GM21515 (cell line): ENCODE measurements around the gene VPREB3.
A peak's percentile ranks its signal among the peaks of the same experiment; 100 is the strongest.

Experiments
- ATAC-seq: cut with Tn5 transposase; IDR thresholded peaks from one replicate; pipeline ENCODE4 v1.9.1; 2021; ENCODE audit not compliant: unreplicated experiment

VPREB3 gene

DNA sequence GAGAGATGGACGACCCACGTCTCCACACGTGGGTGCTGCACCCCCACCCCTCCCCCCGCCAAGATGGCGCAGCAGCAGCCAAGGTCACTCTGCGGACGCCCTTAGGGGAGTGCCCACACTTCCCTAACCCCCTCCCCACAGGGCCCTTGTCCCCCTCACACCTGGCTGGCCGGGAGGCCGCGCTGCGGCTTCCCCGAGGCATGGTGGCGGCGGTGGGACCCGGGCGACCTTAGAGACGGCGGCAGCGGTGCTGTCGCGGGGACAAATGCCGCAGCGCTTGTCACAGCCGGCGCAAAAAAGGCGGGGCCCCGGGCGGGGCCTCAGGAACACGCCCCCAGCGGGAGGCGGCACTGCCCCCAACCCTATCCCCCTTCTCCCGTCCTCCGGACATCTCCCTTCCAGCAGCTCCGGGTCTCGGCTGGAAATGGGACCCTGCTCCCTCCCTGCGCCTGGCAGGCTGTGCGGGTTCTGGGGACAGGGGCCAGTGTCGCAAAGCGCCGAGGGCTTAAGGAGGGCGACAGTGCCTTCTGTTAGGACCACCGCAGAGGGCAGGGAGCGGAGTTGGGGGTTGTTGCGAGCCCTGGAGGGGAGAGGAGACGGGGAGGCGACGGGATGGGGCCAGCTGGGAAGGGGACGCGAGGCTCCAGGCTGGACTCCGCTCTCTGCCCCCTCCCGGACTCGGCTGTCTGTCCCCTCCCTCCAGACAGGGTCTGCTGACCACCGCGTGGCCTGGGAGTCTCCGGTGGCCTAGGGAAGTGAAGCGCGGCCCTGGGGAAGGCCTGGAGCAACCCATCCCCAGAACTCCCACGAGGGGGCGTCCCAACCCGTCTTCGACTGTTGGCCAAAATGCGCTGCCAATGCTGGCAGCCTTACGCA is 13.7 kb upstream of the VPREB3 start, which contains the start of gene CHCHD10:
Gene CHCHD10, minus strand, starts transcription at position 300 of the 876 bp plus-strand sequence. Its CDS starts 98 bp downstream, at position 202.
- no peak for ATAC-seq

DNA sequence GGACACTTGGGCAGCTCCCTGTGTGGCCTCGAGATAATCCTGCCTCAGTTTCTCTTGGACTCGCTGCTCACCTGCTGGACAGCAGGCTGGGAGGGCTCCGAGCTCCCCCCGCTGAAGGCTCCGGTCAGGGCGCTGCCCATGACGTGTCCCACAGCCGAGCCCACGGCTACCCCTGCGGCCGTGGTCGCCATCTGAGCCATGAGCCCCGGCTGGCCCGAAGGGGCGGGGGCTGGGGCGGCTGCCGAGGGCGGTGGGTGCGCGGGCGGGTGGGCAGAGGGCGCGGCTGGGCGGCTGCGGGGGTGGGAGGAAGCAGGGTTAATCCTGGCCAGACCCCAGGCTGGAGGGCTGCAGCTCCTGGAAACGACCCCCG is 13.1 kb upstream of the VPREB3 start:
- ATAC-seq = no peak

GRCh38 chr22:23764899-23765881 is 11.0 kb upstream of the VPREB3 start:
- no peak for ATAC-seq

GRCh38 chr22:23763954-23764353 is 9.7 kb upstream of the VPREB3 start:
- ATAC-seq = no peak

DNA sequence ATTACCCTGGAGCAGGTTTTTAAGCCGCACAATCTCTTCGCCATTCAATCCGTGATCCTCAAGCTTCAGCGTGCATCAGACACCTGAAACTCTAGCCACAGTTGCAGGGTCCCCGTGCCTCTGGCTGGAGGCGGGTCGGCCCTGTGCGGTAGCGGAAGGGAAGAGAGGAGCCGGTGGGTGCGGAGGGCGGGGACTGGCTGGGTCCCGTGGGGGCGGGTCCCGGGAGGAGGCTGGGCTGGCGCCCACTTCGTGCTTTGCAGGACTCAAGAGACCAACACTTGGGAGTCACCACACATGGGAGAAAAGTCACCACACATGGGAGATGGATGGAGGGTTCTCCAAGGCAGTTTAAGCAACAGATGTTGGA is 9.3 kb upstream of the VPREB3 start:
- no peak for ATAC-seq

- ATAC-seq = no peak
Measured at GRCh38 chr22:23762842-23763578, 8.8 kb upstream of the VPREB3 start, which contains the start of gene C22orf15. TSS of gene C22orf15 (plus strand) at chr22:23762990. CDS start at chr22:23763307, 317 bp downstream.

GRCh38 chr22:23760056-23760455 is 5.8 kb upstream of the VPREB3 start:
- ATAC-seq = no peak

DNA sequence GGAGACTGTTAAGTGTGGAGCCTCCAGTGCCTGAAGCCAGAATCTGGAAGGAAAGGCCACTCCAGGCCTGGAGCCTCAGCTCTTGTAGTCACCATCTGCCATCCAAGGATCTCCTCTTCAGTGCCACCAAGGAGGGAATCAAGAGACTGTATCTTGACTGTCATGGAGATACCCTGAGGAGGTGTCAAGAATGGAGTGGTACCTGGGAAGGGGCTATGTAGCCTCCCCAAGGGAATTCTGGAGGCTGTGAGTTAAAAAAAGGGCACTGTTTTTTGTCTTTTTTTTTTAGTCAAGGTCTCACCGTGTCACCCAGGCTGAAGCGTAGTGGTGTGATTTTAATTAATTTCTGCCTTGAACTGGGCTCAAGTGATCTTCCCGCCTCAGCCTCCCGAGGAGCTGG is 5.3 kb upstream of the VPREB3 start:
- ATAC-seq = no peak

GRCh38 chr22:23756891-23757290 is 2.7 kb upstream of the VPREB3 start:
- no peak for ATAC-seq

GRCh38 chr22:23755711-23756110 is 1.5 kb upstream of the VPREB3 start:
- ATAC-seq = no peak

DNA sequence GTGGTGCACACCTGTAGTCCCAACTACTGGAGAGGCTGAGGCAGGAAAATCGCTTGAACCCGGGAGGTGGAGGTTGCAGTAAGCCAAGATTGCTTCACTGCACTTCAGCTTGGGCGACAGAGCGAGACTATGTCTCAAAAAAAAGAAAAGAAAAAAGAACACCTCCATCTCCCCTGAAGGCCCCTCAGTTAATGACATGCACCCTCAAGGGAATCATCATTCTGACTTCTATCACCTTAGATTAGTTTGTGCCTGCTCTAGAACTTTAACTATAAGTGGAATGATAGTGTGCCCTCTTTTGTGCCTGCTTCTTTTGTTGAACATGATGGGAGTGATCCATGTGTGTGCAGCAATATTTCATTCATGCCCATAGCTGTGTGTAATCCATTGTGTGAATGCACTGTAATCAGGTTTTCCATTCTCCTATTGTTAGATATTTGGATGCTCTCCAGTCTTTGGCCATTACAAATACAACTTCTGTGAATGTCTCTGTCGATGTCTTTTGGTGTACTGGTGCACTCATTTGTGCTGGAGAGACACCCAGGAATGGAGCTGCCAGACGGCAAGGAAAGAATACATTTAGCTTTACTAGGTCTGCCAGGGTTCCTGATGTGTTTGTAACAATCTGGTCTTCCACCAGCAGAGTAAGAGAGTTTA is 883 bp upstream of the VPREB3 start:
- ATAC-seq = no peak

DNA sequence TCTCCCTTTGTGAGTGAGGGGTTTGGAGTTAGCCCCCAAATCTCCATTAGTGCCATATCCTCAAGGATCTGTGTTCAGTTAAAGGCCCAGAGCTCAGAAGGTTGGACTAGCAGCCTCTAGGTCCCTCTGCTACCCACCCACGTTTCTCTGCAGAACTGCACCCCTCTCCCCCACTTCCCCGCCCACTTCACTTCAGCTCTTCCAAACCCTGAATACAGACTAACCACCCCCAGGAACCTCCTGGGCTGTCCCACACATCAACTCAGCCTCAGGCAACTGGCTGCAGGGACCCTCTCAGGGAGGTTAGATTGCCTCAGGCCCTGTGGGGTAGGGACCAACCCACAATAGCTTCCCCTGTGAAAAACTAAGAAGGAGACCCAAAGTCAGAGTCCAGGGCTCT is 840 bp downstream of the VPREB3 start:
- no peak for ATAC-seq

DNA sequence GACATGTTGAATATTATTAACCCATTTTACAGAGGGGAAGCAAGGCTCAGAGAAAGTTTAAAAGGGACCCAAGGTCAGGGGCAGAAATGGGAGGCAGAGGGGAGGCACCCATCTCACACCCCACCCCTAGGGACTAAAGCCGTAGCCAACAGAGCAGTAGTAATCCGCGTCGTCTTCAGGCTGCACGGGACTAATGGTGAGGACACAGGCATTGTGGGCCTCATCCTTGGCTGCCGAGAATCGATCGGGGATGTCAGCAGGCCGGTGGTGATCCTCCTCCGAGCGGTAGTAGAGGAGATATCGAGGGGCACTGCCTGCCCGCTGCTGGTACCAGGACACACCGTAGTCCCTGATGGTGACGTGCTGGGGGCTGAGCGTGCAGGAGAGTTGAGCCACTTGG is 1.5 kb downstream of the VPREB3 start:
- ATAC-seq = no peak

GRCh38 chr22:23752090-23752691 is 2.0 kb downstream of the VPREB3 start:
- no peak for ATAC-seq

- peak; percentile 6 for ATAC-seq
Measured at GRCh38 chr22:23751441-23751996, 2.7 kb downstream of the VPREB3 start.

GRCh38 chr22:23750714-23751440 is 3.3 kb downstream of the VPREB3 start, which contains the start of gene ZNF70:
TSS of gene ZNF70 (minus strand) at chr22:23751112. CDS start at chr22:23745140, 5,972 bp downstream.
- ATAC-seq = peak; percentile 70

- no peak for ATAC-seq
Measured at GRCh38 chr22:23750367-23750713, 3.9 kb downstream of the VPREB3 start.

GRCh38 chr22:23749841-23750301 is 4.4 kb downstream of the VPREB3 start:
- no peak for ATAC-seq

GRCh38 chr22:23745791-23746190 is 8.4 kb downstream of the VPREB3 start:
- no peak for ATAC-seq
